Suprapubic skin (tissue), 3 donors: Measurements from ENCODE around the gene RPL22.

Experiments
- EP300 ChIP-seq: sonication (generic); formaldehyde crosslinking; IDR thresholded peaks from one replicate; pipeline ENCODE4 v1.6.1; 2017; ENCODE audit warnings: antibody characterized with exemption
- POLR2A ChIP-seq, 2 donors: fragments of 450-650 bp; IDR thresholded peaks; one replicate each; pipeline ENCODE4 v1.6.1; 2017; ENCODE audit warnings: antibody characterized with exemption in 2 of 2, mild to moderate bottlenecking in 2 of 2, moderate library complexity in 2 of 2
- TF ChIP-seq, protein P1 (sequence below), 2 donors: fragments of 200-600 bp in 1 of 2; fragments of 450-650 bp in 1 of 2; sonication (generic) in 1 of 2; IDR thresholded peaks; one replicate each; pipeline ENCODE4 v1.5.1; 2016 to 2019; ENCODE audit warnings: antibody characterized with exemption in 2 of 2, mild to moderate bottlenecking in 1 of 2, moderate library complexity in 1 of 2

DNA sequence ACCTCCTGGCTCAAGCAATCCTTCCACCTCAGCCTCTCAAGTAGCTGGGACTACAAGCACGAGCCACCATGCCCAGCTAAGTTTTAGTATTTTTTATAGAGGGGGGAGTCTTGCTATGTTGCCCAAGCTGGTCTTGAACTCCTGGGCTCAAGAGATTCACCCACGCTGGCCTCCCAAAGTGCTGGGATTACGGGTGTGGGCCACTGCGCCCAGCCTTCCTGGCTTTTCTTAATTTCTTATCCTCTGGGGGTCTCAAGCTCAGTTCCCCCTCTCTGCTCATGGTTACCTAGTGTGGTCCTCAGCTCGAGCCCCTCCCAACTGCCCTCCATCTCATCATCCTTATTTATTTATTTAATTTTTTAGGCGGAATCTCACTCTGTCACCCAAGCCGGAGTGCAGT is 2.9 kb upstream of the RPL22 start:
- TF ChIP-seq, protein P1, sequence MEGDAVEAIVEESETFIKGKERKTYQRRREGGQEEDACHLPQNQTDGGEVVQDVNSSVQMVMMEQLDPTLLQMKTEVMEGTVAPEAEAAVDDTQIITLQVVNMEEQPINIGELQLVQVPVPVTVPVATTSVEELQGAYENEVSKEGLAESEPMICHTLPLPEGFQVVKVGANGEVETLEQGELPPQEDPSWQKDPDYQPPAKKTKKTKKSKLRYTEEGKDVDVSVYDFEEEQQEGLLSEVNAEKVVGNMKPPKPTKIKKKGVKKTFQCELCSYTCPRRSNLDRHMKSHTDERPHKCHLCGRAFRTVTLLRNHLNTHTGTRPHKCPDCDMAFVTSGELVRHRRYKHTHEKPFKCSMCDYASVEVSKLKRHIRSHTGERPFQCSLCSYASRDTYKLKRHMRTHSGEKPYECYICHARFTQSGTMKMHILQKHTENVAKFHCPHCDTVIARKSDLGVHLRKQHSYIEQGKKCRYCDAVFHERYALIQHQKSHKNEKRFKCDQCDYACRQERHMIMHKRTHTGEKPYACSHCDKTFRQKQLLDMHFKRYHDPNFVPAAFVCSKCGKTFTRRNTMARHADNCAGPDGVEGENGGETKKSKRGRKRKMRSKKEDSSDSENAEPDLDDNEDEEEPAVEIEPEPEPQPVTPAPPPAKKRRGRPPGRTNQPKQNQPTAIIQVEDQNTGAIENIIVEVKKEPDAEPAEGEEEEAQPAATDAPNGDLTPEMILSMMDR (IDR thresholded peaks at IDR 0.05): no peak
- TF ChIP-seq POLR2A (IDR thresholded peaks at IDR 0.05): no peak
- TF ChIP-seq EP300: no peak
